GM12878 (cell line): ENCODE measurements around the gene RPL3. TPM values are rescaled to one million over a fixed set of nuclear protein-coding genes. Genes with fewer than 3 reads are reported as not detected.

ENCODE experiments used
- ATAC-seq: fragments of 200-7000 bp; cut with Tn5 transposase; 3 replicates; pipeline ENCODE4 v1.9.1; 2020; ENCODE audit warnings: mild to moderate bottlenecking, moderate library complexity
- BruUV-seq: library from RNA; stranded (reverse); fragments of 400-500 nt; replicated peaks from 2 replicates; lab custom pipeline; 2021; lab: Mats Ljungman, UMichigan
- CTCF ChIA-PET: fragments of 300-600 bp; sonication (Branson Sonifier 250); formaldehyde crosslinking; extraction: SDS; loops from one replicate; lab custom pipeline; 2021; ENCODE audit warnings: inconsistent platforms; lab: Yijun Ruan, JAX
- POLR2A ChIA-PET: fragments of 350-600 bp; formaldehyde crosslinking; extraction: SDS; loops from one replicate; lab custom pipeline; 2021; ENCODE audit warnings: inconsistent platforms; lab: Charles Lee
- RAD21 ChIA-PET: fragments of 300-600 bp; sonication (Branson Sonifier 250); formaldehyde crosslinking; loops from one replicate; lab custom pipeline; 2023; ENCODE audit warnings: antibody characterized with exemption; ENCODE audit not compliant: unreplicated experiment; lab: Charles Lee
- SMC1A ChIA-PET: fragments of 300-600 bp; sonication (Branson Sonifier 250); formaldehyde crosslinking; loops from one replicate; lab custom pipeline; 2023; ENCODE audit not compliant: unreplicated experiment, uncharacterized antibody; lab: Charles Lee
- DNase-seq: peaks from one replicate; pipeline ENCODE4 v3.0.0-alpha.2; 2011; ENCODE audit warnings: low read depth, low spot score
- FAIRE-seq: peaks from 3 replicates; lab custom pipeline; 2011; peaks lifted over from hg19 to GRCh38; lab: Jason Lieb, UNC
- H2AFZ ChIP-seq: 2 replicates; pipeline ENCODE4 v1.6.0; 2011; ENCODE audit warnings: low read depth, low read length, control low read depth; ENCODE audit not compliant: control insufficient read depth
- H3K27ac ChIP-seq: 2 replicates; pipeline ENCODE4 v1.5.1; 2011; ENCODE audit warnings: control low read depth; ENCODE audit not compliant: control insufficient read depth, insufficient read depth
- H3K27me3 ChIP-seq, 2 experiments: replicated peaks in 1 of 2; 2 replicates each; pipeline versions ENCODE4 v1.6.0 to v1.6.1; 2011; ENCODE audit warnings: low read length in 1 of 2; ENCODE audit not compliant: control insufficient read depth in 2 of 2, insufficient read depth in 2 of 2
- H3K36me3 ChIP-seq, 2 experiments: 2 replicates each; pipeline ENCODE4 v1.5.1; 2011; ENCODE audit warnings: low read length in 1 of 2; ENCODE audit not compliant: control insufficient read depth in 2 of 2, insufficient read depth in 2 of 2
- H3K4me1 ChIP-seq: 2 replicates; pipeline ENCODE4 v1.6.1; 2011; ENCODE audit warnings: mild to moderate bottlenecking, low read length, moderate library complexity, mixed read lengths; ENCODE audit not compliant: control insufficient read depth, insufficient read depth
- H3K4me2 ChIP-seq: 2 replicates; pipeline ENCODE4 v1.6.0; 2011; ENCODE audit warnings: control low read depth; ENCODE audit not compliant: control insufficient read depth, insufficient read depth
- H3K4me3 ChIP-seq: fragments of 200-600 bp; sonication (generic); 2 replicates; pipeline ENCODE4 v1.5.1; 2016
- H3K79me2 ChIP-seq: 2 replicates; pipeline ENCODE4 v1.6.0; 2011; ENCODE audit warnings: low read length; ENCODE audit not compliant: control insufficient read depth, insufficient read depth
- H3K9ac ChIP-seq: 2 replicates; pipeline ENCODE4 v1.8.0; 2011; ENCODE audit warnings: low read length, control low read depth, mixed read lengths; ENCODE audit not compliant: control insufficient read depth, insufficient read depth
- H3K9me3 ChIP-seq: replicated peaks from 3 replicates; pipeline ENCODE4 v1.5.1; 2011; ENCODE audit warnings: mild to moderate bottlenecking, low read length; ENCODE audit not compliant: control insufficient read depth, insufficient read depth
- H4K20me1 ChIP-seq: 2 replicates; pipeline ENCODE4 v1.6.0; 2011; ENCODE audit not compliant: control insufficient read depth, insufficient read depth
- BMI1 ChIP-seq: fragments of 450-650 bp; IDR thresholded peaks from 2 replicates; pipeline ENCODE4 v1.6.1; 2016; ENCODE audit warnings: mild to moderate bottlenecking, moderate library complexity, borderline replicate concordance
- HDAC2 ChIP-seq: fragments of 200-600 bp; sonication (generic); IDR thresholded peaks from 2 replicates; pipeline ENCODE4 v1.6.1; 2017
- KAT2A ChIP-seq: conservative IDR thresholded peaks from 2 replicates; pipeline ENCODE4 v1.6.1; 2011; ENCODE audit warnings: low read depth, low read length; ENCODE audit not compliant: control insufficient read depth
- PAX8 ChIP-seq: fragments of 450-650 bp; IDR thresholded peaks from 2 replicates; pipeline ENCODE4 v1.6.1; 2017; ENCODE audit warnings: mild to moderate bottlenecking, moderate library complexity
- SIX5 ChIP-seq: IDR thresholded peaks from 2 replicates; pipeline ENCODE4 v1.6.1; 2011; ENCODE audit warnings: mild to moderate bottlenecking, low read depth, low read length, moderate library complexity; ENCODE audit not compliant: severe bottlenecking
- ZNF24 ChIP-seq: fragments of 450-650 bp; IDR thresholded peaks from 2 replicates; pipeline ENCODE4 v1.6.1; 2017; ENCODE audit warnings: antibody characterized with exemption, mild to moderate bottlenecking
- WGBS: methylation state at CpG from one replicate; pipeline ENCODE4 v1.1.6; 2016; ENCODE audit warnings: low lambda C conversion rate; ENCODE audit not compliant: insufficient replicate concordance, insufficient coverage; ENCODE audit errors: missing lambda C conversion rate; 5-methylcytosine and 5-hydroxymethylcytosine counted together
- in situ Hi-C: fragments of 300-500 bp; cut with MboI; formaldehyde crosslinking; loops from 9 replicates; pipeline ENCODE4 v1.14.3; 2018; ENCODE audit warnings: mixed read lengths
- intact Hi-C: fragments of 100-400 bp; cut with micrococcal nuclease; formaldehyde crosslinking; loops from one replicate; pipeline ENCODE4 v1.14.2; 2022; ENCODE audit not compliant: unreplicated experiment
- polyA plus RNA-seq, 11 experiments: library from polyadenylated mRNA; depleted of rRNA in 4 of 11; unstranded in 6 of 11; stranded (reverse) in 5 of 11; fragments of >200 nt; fragmentation: Nextera tagmentation in 4 of 11; fragmentation: Illumina TruSeq in 1 of 11; extraction: Ambion mirVana in 4 of 11; extraction: Trizol in 1 of 11; gene quantifications; 1 replicate in 1 of 11; 2 replicates in 10 of 11; pipeline versions ENCODE4 v1.2.1 to v1.2.3, GENCODE V29; 2011 to 2016; ENCODE audit warnings: inconsistent platforms in 2 of 11, missing spikeins in 2 of 11, low read depth in 1 of 11
- total RNA-seq, 4 experiments: library from RNA; depleted of rRNA in 3 of 4; stranded (reverse); fragments of >200 nt in 3 of 4; fragmentation: Illumina TruSeq in 1 of 4; extraction: Trizol in 1 of 4; gene quantifications; 2 replicates each; pipeline versions ENCODE4 v1.2.1 to v1.2.3, GENCODE V29; 2013 to 2021

RPL3 gene
- total and polyA plus RNA-seq, 10 of the 15 experiments (the other 5 are each of a cell fraction or from before 2014, with no cell fraction given) = 1,534 to 6,791 (median 3,992) TPM

GRCh38 chr22:39275814-39276439 is 43.5 kb downstream of the RPL3 start:
- no peak for ATAC-seq
- BruUV-seq = no TSS peak
- FAIRE-seq = no peak

GRCh38 chr22:39273950-39274887 is 45.2 kb downstream of the RPL3 start:
- ChIA-PET CTCF (interaction anchor here (1.0 kb wide), 1 partner anchor 28 kb away, joined by 3 read pairs; no protein-coding TSS in a partner anchor), POLR2A (no interaction called here), RAD21 (interaction anchor here (0.6 kb wide), 1 partner anchor 799 kb away, joined by 3 read pairs; no protein-coding TSS in a partner anchor), SMC1A (no interaction called here)
- H3K27ac ChIP-seq = no peak overlapping the region
- DNase-seq = no peak
- H3K4me3 ChIP-seq = no peak overlapping the region
- no peaks in the 10 kb centered on the region; a peak in 1 of 4 replicates for H3K27me3 ChIP-seq
- WGBS = 55% methylated on average over 17 of the region's 17 CpGs
- FAIRE-seq = no peak
- intact Hi-C loops = no loop called here
- H2AFZ ChIP-seq = no peak overlapping the region
- no TSS peak for BruUV-seq
- no peak overlapping the region for H3K9ac ChIP-seq
- no peaks in the 10 kb centered on the region for H3K36me3 ChIP-seq
- H3K4me2 ChIP-seq = no peak overlapping the region
- H3K4me1 ChIP-seq = no peaks in the 10 kb centered on the region
- no peaks in the 10 kb centered on the region for H3K9me3 ChIP-seq
- H3K79me2 ChIP-seq = no peaks in the 10 kb centered on the region
- H4K20me1 ChIP-seq = no peaks in the 10 kb centered on the region
- ATAC-seq = no peak; the same call in 2 of the 3 replicates
- no peak for TF ChIP-seq PAX8
- TF ChIP-seq HDAC2 = no peak
- no peak for TF ChIP-seq BMI1
- TF ChIP-seq KAT2A = no peak
- in situ Hi-C loops = no loop called here

More at GRCh38 chr22:39275814-39276439, 43.5 kb downstream of the RPL3 start:
- H3K9me3 ChIP-seq = no peaks in the 10 kb centered on the region
- intact Hi-C loops = no loop called here
- H3K79me2 ChIP-seq = no peaks in the 10 kb centered on the region
- no peaks in the 10 kb centered on the region for H4K20me1 ChIP-seq
- H3K4me3 ChIP-seq = no peak overlapping the region
- ChIA-PET RAD21 (no interaction called here), SMC1A (no interaction called here), CTCF (interaction anchor here (1.0 kb wide), 1 partner anchor 30 kb away, joined by 3 read pairs; no protein-coding TSS in a partner anchor), POLR2A (no interaction called here)
- H3K27me3 ChIP-seq = no peaks in the 10 kb centered on the region; a peak in 1 of 4 replicates
- H3K4me2 ChIP-seq = no peak overlapping the region
- no peaks in the 10 kb centered on the region for H3K4me1 ChIP-seq
- H2AFZ ChIP-seq = no peak overlapping the region
- WGBS = 48% methylated on average over 9 of the region's 9 CpGs
- H3K36me3 ChIP-seq = no peaks in the 10 kb centered on the region
- no peak overlapping the region for H3K9ac ChIP-seq
- in situ Hi-C loops = no loop called here
- no peak for DNase-seq
- TF ChIP-seq SIX5 (no peak), ZNF24 (0 out of 2 replicates have a peak, but pooled peaks have one; percentile 20)
- no peak overlapping the region for H3K27ac ChIP-seq
